Measurements from ENCODE around the gene SOWAHA.

SOWAHA gene

GRCh38 chr5:132812781-132813598, at the start of gene SOWAHA:
Gene SOWAHA (plus strand): TSS chr5:132813302. CDS start chr5:132813622, 320 bp downstream.
- TF ChIP-seq CTCF (conservative IDR thresholded peaks at IDR 0.05; ENCODE audit: control insufficient read depth, insufficient read depth, low read depth, low read length) = no peak
- no peak for DNase-seq (ENCODE audit: low read depth)
- H3K4me3 ChIP-seq (ENCODE audit: control insufficient read depth, low read depth, low read length) = peak within 1 kb of the TSS; percentile 12

GRCh38 chr5:132764051-132764450, 49.1 kb upstream of the SOWAHA start:
- no peak overlapping the region for H3K4me3 ChIP-seq (ENCODE audit: control insufficient read depth, low read depth, low read length)
- TF ChIP-seq CTCF (conservative IDR thresholded peaks at IDR 0.05; ENCODE audit: control insufficient read depth, insufficient read depth, low read depth, low read length) = no peak
- DNase-seq (ENCODE audit: low read depth) = no peak

- DNase-seq (ENCODE audit: low read depth) = no peak
- no peak overlapping the region for H3K4me3 ChIP-seq (ENCODE audit: control insufficient read depth, low read depth, low read length)
- no peak for TF ChIP-seq CTCF (conservative IDR thresholded peaks at IDR 0.05; ENCODE audit: control insufficient read depth, insufficient read depth, low read depth, low read length)
These were observed 48.3 kb upstream of the SOWAHA start for GRCh38 chr5:132764671-132765238.

- no peak for TF ChIP-seq CTCF (conservative IDR thresholded peaks at IDR 0.05; ENCODE audit: control insufficient read depth, insufficient read depth, low read depth, low read length)
- no peak for DNase-seq (ENCODE audit: low read depth)
- no peak overlapping the region for H3K4me3 ChIP-seq (ENCODE audit: control insufficient read depth, low read depth, low read length)
These were observed 47.6 kb upstream of the SOWAHA start for GRCh38 chr5:132765311-132766019.

GRCh38 chr5:132766020-132766805, 46.9 kb upstream of the SOWAHA start:
- H3K4me3 ChIP-seq (ENCODE audit: control insufficient read depth, low read depth, low read length) = no peak overlapping the region
- DNase-seq (ENCODE audit: low read depth) = no peak
- no peak for TF ChIP-seq CTCF (conservative IDR thresholded peaks at IDR 0.05; ENCODE audit: control insufficient read depth, insufficient read depth, low read depth, low read length)

- H3K4me3 ChIP-seq (ENCODE audit: control insufficient read depth, low read depth, low read length) = no peak overlapping the region
- no peak for TF ChIP-seq CTCF (conservative IDR thresholded peaks at IDR 0.05; ENCODE audit: control insufficient read depth, insufficient read depth, low read depth, low read length)
- DNase-seq (ENCODE audit: low read depth) = no peak
These were observed 46.4 kb upstream of the SOWAHA start for GRCh38 chr5:132766806-132767055.
